Measurements from ENCODE around the gene TPCN2. TPM values are rescaled to one million over a fixed set of nuclear protein-coding genes. Genes with fewer than 3 reads are reported as not detected.
"Not testable (repeated sequence)": the region's sequence is repeated elsewhere in the genome, so short reads cannot be mapped to it uniquely, and the experiment has no call there.

The TPCN2 gene
- total RNA-seq, 2 experiments from 2014 or later: 21.4 to 22.1 TPM

DNA sequence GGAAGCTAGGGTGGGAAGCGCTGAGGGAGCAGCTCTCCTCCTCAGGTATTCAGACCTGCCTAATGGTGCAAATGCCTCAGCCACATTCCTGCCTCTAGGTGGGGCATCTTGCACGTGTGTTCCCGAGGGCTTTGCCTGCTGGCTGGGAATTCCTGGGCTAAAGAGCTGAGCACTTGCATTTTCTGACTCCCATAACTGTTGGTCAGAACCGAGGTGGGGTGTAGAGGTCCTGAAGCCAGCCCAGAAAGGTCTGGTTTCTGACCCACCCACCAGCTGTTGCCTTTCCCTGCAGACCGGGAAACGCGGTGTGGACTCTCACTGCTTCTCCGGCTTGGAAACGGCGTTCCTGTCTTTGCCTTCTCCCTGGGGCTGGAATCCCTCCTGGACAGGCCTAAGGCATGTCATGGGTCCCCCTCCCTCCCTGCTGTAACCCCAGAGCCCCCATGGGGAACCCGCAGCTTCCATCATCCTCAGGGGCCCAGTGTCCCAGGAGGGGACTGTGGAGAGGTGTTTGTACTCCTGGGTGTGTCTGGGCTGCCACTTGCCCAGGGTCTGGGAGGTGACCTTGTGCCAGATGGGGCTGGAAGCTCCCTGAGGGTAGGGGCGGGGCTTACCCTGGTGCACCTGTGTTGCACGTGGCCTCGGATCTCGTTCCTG lies 83.0 kb downstream of the TPCN2 start:
- POLR2A ChIA-PET: no interaction called here
- no peak for ATAC-seq (ENCODE audit: low read depth)
- H3K4me3 Mint-ChIP-seq: no peak overlapping the region
- H3K27ac Mint-ChIP-seq: no peak overlapping the region
- H3K36me3 Mint-ChIP-seq: peaks cover 2% of the 10 kb centered on the region
- peaks cover 2% of the 10 kb centered on the region for H3K4me1 Mint-ChIP-seq
- H3K27me3 Mint-ChIP-seq: no peaks in the 10 kb centered on the region
- DNase-seq: no peak
- peaks cover 8% of the 10 kb centered on the region for H3K9me3 Mint-ChIP-seq

DNA sequence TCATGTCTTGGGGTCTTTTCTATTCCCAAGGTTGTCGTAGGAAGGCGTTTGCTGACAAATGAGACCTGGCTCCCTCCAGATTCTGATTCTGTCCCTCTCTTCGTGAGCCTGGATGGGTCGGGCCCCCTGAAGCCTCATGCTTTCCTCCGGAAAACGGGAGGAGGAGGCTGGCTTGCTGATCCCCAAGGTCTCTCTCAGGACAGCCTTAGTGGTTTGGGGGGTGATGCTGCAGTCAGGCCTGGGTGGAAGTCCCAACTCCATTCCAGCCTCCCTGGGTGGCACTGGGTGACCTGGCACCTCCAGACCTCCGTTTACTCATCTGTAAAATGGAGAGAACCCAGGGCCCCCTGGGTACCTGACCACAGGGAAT lies 83.6 kb downstream of the TPCN2 start:
- peaks cover 2% of the 10 kb centered on the region for H3K4me1 Mint-ChIP-seq
- no peak overlapping the region for H3K27ac Mint-ChIP-seq
- DNase-seq (no peak), ATAC-seq (ENCODE audit: low read depth) (no peak)
- POLR2A ChIA-PET: no interaction called here
- H3K36me3 Mint-ChIP-seq: peaks cover 2% of the 10 kb centered on the region
- no peaks in the 10 kb centered on the region for H3K27me3 Mint-ChIP-seq
- H3K9me3 Mint-ChIP-seq: peaks cover 8% of the 10 kb centered on the region
- H3K4me3 Mint-ChIP-seq: no peak overlapping the region

DNA sequence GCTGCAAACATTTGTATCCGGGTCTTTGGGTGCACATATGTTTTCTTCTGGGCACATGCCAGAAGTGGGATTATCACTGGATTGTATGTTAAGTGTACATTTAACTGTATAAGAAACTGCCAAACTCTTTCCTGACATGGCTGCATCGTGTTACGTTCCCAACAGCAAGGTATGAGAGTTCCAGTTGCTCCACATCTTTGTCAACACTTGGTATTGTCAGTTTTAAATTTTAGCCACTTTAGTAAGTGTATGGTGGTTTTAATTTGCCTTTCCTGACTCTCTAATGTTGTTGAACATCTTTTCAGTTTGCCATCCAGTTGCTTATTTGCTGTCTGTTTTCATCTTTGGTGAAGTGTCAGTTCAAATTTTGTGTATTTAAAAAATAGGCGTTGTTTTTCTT lies 84.5 kb downstream of the TPCN2 start:
- Mint-ChIP-seq H3K27ac (no peak overlapping the region), H3K4me1 (peaks cover 2% of the 10 kb centered on the region), H3K9me3 (peaks cover 8% of the 10 kb centered on the region), H3K36me3 (peaks cover 2% of the 10 kb centered on the region), H3K4me3 (no peak overlapping the region), H3K27me3 (no peaks in the 10 kb centered on the region)
- DNase-seq (no peak), ATAC-seq (ENCODE audit: low read depth) (no peak)
- POLR2A ChIA-PET: no interaction called here

DNA sequence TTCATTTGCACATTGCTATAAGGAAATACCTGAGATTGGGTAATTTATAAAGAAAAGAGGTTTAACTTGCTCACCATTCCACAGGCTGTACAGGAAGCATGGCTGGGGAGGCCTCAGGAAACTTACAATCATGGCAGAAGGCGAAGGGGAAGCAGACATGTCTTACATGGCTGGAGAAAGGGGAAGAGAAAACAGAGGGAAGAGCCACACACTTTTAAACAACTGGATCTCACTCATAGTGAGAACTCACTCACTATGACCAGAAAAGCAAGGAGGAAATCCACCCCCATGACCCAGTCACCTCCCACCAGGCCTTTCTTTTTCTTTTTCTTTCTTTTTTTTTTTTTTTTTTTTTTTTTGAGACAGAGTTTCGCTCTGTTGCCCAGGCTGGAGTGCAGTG lies 85.5 kb downstream of the TPCN2 start:
- ATAC-seq (ENCODE audit: low read depth); DNase-seq; H3K27me3 Mint-ChIP-seq; H3K4me3 Mint-ChIP-seq; H3K4me1 Mint-ChIP-seq; H3K9me3 Mint-ChIP-seq; H3K36me3 Mint-ChIP-seq; POLR2A ChIA-PET; H3K27ac Mint-ChIP-seq: not testable (repeated sequence)

DNA sequence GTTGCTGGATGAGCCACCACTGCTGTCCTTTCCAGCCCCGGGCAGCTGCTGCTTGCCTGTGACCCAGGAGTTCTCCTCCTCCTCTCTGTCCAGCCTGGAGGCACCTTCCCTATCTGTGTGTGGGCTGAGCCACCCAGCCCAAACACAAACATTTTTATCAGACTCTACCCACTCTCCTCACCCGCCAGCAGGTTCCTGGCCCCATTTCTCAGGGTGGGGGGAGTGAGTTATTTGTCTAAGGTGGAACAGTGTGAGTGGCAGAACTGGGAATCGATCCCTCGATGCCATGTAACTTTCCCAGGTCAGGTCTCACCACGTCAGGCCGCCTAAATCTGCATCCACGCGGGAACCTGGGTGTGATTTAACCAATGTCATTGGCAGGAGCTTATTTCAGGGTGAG lies 86.2 kb downstream of the TPCN2 start:
- no peak for DNase-seq
- ATAC-seq (ENCODE audit: low read depth): no peak
- peaks cover 5% of the 10 kb centered on the region for H3K9me3 Mint-ChIP-seq
- H3K27me3 Mint-ChIP-seq: no peaks in the 10 kb centered on the region
- H3K4me1 Mint-ChIP-seq: peaks cover 2% of the 10 kb centered on the region
- no peak overlapping the region for H3K27ac Mint-ChIP-seq
- H3K36me3 Mint-ChIP-seq: peaks cover 2% of the 10 kb centered on the region
- no peak overlapping the region for H3K4me3 Mint-ChIP-seq
- POLR2A ChIA-PET: no interaction called here

GRCh38 chr11:69135420-69136363 lies 87.0 kb downstream of the TPCN2 start:
- peaks cover 5% of the 10 kb centered on the region for H3K9me3 Mint-ChIP-seq
- POLR2A ChIA-PET: no interaction called here
- ATAC-seq (ENCODE audit: low read depth) (no peak), DNase-seq (peak; percentile 16)
- H3K4me3 Mint-ChIP-seq: no peak overlapping the region
- peaks cover 2% of the 10 kb centered on the region for H3K36me3 Mint-ChIP-seq
- H3K4me1 Mint-ChIP-seq: peaks cover 2% of the 10 kb centered on the region
- H3K27me3 Mint-ChIP-seq: no peaks in the 10 kb centered on the region
- no peak overlapping the region for H3K27ac Mint-ChIP-seq

- no peak for DNase-seq
Observed at GRCh38 chr11:69136471-69136870, 87.7 kb downstream of the TPCN2 start.

GRCh38 chr11:69137151-69137844 lies 88.6 kb downstream of the TPCN2 start:
- no peaks in the 10 kb centered on the region for H3K4me1 Mint-ChIP-seq
- no peak overlapping the region for H3K4me3 Mint-ChIP-seq
- H3K36me3 Mint-ChIP-seq: peaks cover 2% of the 10 kb centered on the region
- no peak overlapping the region for H3K27ac Mint-ChIP-seq
- POLR2A ChIA-PET: no interaction called here
- H3K9me3 Mint-ChIP-seq: peaks cover 8% of the 10 kb centered on the region
- ATAC-seq (ENCODE audit: low read depth) (no peak), DNase-seq (no peak)
- no peaks in the 10 kb centered on the region for H3K27me3 Mint-ChIP-seq

More at GRCh38 chr11:69136471-69136870, 87.7 kb downstream of the TPCN2 start:
- POLR2A ChIA-PET: no interaction called here
- no peak for ATAC-seq (ENCODE audit: low read depth)
- peaks cover 5% of the 10 kb centered on the region for H3K9me3 Mint-ChIP-seq
- H3K27ac Mint-ChIP-seq: no peak overlapping the region
- H3K4me1 Mint-ChIP-seq: no peaks in the 10 kb centered on the region
- no peaks in the 10 kb centered on the region for H3K27me3 Mint-ChIP-seq
- H3K4me3 Mint-ChIP-seq: no peak overlapping the region
- H3K36me3 Mint-ChIP-seq: peaks cover 2% of the 10 kb centered on the region

DNA sequence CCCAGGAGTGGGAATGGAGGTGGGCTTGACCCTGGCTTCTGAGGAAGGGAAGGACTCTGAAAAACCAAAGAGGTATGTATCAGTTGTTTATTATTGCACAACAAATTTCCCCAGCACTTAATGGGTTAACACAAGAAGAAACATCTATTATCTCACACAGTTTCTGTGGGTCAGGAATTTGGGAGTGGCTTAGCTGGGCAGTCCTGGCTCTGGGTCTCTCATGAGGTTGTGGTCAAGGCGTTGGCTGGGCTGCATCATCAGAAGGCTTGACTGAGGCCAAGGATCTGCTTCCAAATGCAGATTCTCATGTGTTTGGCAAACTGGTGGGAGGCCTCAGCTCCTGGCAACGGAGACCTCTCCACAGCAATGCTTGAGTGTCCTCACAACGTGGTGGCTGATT lies 89.5 kb downstream of the TPCN2 start:
- Mint-ChIP-seq H3K4me3 (no peak overlapping the region), H3K27ac (no peak overlapping the region), H3K36me3 (peaks cover 2% of the 10 kb centered on the region), H3K27me3 (no peaks in the 10 kb centered on the region), H3K4me1 (no peaks in the 10 kb centered on the region), H3K9me3 (peaks cover 10% of the 10 kb centered on the region)
- no peak for DNase-seq
- POLR2A ChIA-PET: no interaction called here
- no peak for ATAC-seq (ENCODE audit: low read depth)

GRCh38 chr11:69140161-69140560 lies 91.4 kb downstream of the TPCN2 start:
- DNase-seq; H3K4me1 Mint-ChIP-seq; ATAC-seq (ENCODE audit: low read depth); H3K4me3 Mint-ChIP-seq; H3K27ac Mint-ChIP-seq; H3K9me3 Mint-ChIP-seq; H3K27me3 Mint-ChIP-seq; H3K36me3 Mint-ChIP-seq; POLR2A ChIA-PET: not testable (repeated sequence)

DNA sequence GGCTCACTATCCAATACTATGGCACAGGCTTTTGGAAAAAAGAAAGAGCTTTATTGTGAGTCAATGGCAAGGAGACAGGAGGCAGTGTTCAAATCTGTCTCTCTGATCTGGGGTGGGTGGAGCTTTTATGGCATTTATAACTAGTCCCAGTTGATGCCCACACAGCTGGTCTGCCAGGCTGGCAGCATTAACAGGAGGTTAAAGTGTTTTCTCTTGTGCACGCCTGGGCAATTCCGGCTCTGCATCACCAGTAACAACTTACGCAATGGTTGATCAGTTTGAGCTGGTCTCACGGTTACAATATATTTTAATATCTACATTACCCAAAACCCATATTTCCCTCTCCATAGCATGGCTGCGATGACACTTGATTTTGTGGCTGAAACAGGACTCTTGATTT lies 91.9 kb downstream of the TPCN2 start:
- DNase-seq (no peak), ATAC-seq (ENCODE audit: low read depth) (no peak)
- H3K27ac Mint-ChIP-seq: no peak overlapping the region
- H3K4me3 Mint-ChIP-seq: no peak overlapping the region
- H3K4me1 Mint-ChIP-seq: no peaks in the 10 kb centered on the region
- POLR2A ChIA-PET: no interaction called here
- H3K27me3 Mint-ChIP-seq: no peaks in the 10 kb centered on the region
- H3K9me3 Mint-ChIP-seq: peaks cover 11% of the 10 kb centered on the region
- H3K36me3 Mint-ChIP-seq: no peaks in the 10 kb centered on the region

DNA sequence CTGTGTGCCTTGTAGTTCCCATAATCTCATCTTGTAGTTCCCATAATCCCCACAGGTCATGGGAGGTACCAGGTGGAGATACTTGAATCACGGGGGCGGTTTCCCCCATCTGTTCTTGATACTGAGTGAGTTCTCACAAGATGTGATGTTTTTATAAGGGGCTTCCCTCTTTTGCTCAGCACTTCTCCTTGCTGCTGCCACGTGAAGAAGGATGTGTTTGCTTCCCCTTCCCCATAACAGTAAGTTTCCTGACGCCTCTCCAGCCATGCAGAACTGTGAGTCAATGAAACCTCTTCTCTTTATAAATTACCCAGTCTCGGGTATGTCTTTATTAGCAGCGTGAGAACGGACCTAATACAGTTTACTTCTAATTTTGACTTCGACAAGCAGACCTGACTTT lies 93.0 kb downstream of the TPCN2 start:
- H3K27me3 Mint-ChIP-seq: no peaks in the 10 kb centered on the region
- ATAC-seq (ENCODE audit: low read depth): no peak

GRCh38 chr11:69142895-69143294 lies 94.2 kb downstream of the TPCN2 start:
- ATAC-seq (ENCODE audit: low read depth): no peak
- DNase-seq: no peak
- Mint-ChIP-seq H3K36me3 (peaks cover 1% of the 10 kb centered on the region), H3K4me1 (no peaks in the 10 kb centered on the region), H3K27ac (no peak overlapping the region), H3K27me3 (no peaks in the 10 kb centered on the region), H3K9me3 (peaks cover 16% of the 10 kb centered on the region), H3K4me3 (no peak overlapping the region)
- POLR2A ChIA-PET: no interaction called here

More for the DNA sequence above, 93.0 kb downstream of the TPCN2 start:
- Mint-ChIP-seq H3K9me3 (peaks cover 16% of the 10 kb centered on the region), H3K4me3 (no peak overlapping the region), H3K4me1 (no peaks in the 10 kb centered on the region), H3K27ac (no peak overlapping the region), H3K36me3 (peaks cover 1% of the 10 kb centered on the region)
- POLR2A ChIA-PET: no interaction called here
- DNase-seq: no peak

Measured in activated naive CD8-positive, alpha-beta T cell treated with anti-CD3 and anti-CD28 coated beads, Interleukin-2, amount 10 ng/mL, durations not matched to agents 7 days and 5 days (primary cell).